ENCODE results near the gene KIAA0753. TPM values are rescaled to one million over a fixed set of nuclear protein-coding genes. Genes with fewer than 3 reads are reported as not detected.

Gene KIAA0753
- total RNA-seq, 1 experiment from 2014 or later, result 6.6 TPM

DNA sequence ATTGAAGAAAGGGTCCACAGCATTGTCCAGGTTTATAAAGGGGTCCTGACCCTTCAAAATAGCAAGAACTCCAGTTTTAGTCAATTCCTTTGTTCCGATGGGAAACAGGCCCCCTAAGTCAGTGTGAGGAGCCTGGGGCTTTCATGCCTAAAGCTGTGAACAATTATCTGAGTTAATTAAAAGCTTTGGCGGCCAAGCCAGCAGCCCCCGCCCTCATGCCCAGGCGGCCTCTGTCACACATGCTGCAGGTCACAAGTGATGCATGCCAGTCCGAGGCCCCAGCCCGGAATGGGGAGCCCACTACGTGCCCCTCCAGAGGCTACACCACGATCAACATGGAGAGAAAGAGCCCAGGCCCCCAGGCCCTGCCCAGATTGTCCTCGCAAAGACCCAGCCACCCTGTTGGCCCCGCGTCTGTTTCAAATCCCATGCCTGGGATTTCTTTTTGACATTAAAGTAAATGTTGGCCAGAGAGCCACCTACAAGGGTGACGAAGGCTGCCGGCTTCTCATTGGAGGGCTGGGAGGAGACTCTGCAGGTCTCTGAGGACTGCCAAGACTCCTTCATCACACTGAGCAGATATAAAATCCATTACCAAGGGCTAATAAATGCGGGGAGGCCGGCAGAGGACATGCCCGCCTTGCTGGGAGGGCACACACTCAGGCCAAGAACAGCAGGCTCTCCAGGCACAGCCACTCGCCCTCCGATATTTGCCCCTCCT lies 69.6 kb downstream of the KIAA0753 start:
- DNase-seq (ENCODE audit: low spot score), result no peak

DNA sequence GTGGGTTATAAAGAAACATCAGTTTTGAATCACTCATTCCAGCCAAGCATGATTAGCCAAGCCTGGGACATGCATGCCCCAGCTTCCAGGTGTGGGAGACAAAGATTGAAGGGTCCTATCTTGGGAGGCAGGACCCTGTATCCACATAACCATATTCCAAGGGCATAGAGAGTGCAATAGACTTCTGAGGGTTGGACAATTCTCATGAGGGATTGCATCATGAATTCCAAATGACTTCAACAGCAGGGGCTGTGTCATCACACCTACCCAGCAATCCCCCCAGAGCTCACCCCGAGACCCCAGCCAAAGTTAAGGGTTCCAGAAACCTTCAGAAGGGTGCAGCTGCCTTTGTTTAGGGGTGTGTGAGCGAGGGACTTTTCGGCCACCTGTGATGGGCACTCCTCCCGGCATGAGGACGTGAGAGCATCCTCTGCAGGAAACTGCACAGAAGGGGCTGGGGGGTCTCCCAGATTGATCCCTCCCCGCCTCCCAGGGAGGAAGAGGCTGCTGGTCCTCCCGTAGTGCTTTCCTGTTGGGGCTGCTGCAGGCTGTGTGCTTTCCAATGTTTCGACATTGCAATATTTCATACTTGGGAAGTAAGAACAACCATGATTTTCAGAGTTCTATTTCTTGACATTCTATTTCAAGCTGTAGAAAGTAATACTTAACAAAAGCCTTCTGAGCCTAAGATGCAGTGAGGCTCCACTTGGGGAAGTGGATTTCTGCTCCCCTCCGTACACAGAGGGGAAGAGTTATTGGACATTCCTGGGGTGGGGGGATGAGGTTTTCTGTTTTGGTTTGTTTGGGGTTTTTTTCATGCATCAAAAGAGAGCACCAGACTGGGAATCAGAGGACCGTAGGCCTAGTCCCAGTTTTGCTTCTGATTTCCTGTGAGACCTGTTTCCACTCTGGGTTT lies 70.9 kb downstream of the KIAA0753 start:
- DNase-seq (ENCODE audit: low spot score), result no peak

DNA sequence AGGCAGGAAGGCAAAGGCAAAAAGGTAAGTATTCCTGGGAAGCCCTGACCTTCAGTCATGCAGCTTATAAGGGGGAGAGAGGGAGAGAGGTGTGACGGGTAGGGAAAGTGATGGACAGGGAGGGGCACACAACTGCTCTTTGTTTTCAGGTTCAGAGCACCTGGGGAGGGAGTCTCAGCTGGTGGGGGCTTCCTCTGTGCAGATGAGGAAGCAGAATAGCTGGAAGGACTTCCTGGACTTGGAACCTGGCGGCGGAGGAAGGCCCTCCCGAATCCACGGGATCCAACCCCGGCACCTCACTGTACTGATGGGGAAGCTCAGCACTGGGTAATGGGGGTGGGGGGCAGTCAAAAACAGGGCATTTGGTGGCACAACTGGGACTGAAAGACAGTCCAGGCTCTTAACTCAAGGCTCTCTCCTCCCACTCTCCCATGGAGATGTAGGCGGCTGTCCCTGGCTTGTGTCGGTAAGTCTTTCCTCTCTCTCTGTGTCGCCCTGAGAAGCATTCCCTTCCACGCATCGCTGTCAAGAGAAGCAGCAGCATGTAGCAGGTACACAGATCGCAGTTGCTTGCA lies 72.2 kb downstream of the KIAA0753 start:
- DNase-seq (ENCODE audit: low spot score), result no peak

DNA sequence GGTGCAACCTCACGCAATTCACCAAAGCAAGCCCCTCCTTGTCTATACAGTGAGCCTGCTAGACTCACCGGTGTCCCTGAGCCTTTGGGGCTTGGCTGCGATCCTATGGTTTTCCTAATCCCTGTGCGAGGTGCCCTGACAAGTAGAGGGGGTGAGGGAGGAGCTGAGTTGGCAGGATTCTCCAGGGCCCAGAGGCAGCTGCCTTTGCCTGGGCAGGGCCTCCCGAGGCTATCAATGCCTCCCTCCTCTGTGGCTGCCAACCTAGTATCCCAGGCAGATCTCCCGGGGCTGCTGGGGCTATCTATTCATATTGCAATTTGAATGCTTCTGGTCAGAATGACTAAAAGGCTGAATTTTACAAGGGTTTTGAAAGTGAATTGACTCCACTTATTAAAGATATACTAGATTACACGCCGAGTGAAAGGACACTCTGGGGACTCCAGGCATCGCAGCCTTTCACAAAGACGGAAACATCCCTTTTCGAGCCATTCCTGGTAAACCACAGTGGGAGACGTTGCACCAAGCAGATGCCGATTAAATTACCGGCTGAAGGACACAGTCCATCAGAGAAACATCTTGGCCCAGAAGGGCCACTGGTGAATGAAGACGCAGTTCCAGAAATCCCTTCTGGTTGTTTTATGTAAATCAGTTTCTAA lies 72.9 kb downstream of the KIAA0753 start:
- no peak for DNase-seq (ENCODE audit: low spot score)

DNA sequence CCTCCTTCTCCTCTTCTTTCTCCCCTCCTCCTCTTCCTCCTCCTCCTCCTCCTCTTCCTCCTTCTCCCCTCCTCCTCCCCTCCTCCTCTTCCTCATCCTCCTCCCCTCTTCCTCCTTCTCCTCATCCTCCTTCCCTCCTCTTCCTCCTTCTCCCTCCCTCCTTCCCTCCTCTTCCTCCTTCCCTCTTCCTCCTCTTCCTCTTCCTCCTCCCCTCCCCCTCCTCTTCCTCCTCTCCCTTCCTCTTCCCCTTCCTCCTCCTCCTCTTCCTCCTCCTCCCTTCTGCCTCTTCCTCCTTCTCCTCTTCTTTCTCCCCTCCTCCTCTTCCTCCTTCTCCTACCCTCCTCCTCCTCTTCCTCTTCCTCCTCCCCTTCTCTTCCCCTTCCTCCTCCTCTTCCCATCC lies 79.1 kb downstream of the KIAA0753 start:
- DNase-seq (ENCODE audit: low spot score), result no peak

DNA sequence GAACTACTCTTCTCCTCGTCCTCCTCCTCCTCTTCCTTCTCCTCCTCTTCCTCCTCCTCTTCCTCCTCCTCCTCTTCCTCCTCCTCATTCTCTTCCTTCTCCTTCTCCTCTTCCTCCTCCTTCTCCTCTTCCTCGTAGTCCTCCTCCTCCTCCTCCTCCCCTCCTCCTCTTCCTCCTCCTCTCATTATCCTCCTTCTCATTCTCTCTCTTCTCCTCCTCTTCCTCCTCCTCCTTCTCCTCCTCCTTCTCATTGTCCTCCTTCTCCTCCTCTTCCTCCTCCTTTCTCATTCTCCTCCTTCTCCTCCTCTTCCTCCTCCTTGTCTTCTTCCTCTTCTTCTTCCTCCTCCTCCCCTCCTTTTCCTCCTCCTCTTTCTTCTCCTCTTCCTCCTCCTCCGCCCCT lies 80.0 kb downstream of the KIAA0753 start:
- no peak for DNase-seq (ENCODE audit: low spot score)

DNA sequence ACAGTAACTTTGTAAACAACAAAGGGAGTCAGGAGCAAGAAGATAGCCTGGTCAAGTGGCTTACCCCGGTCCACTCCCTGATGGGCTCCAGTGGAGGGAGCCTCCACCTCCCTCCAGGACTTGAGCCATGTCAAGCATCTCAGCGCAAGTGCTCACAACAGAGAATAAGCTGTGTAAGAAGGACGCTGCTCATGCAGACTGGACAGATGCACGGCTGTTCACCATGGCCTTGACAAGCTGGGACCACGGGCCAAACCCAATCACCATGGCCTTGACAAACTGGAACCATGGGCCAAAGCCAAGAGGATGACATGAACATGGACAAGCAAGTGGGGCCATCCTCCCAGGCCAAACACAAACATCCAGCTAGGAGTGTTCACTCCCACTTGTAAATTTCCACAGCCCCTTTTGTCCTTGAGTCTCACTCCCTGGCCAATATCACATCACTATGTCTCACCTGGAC lies 80.7 kb downstream of the KIAA0753 start:
- DNase-seq (ENCODE audit: low spot score), result no peak

DNA sequence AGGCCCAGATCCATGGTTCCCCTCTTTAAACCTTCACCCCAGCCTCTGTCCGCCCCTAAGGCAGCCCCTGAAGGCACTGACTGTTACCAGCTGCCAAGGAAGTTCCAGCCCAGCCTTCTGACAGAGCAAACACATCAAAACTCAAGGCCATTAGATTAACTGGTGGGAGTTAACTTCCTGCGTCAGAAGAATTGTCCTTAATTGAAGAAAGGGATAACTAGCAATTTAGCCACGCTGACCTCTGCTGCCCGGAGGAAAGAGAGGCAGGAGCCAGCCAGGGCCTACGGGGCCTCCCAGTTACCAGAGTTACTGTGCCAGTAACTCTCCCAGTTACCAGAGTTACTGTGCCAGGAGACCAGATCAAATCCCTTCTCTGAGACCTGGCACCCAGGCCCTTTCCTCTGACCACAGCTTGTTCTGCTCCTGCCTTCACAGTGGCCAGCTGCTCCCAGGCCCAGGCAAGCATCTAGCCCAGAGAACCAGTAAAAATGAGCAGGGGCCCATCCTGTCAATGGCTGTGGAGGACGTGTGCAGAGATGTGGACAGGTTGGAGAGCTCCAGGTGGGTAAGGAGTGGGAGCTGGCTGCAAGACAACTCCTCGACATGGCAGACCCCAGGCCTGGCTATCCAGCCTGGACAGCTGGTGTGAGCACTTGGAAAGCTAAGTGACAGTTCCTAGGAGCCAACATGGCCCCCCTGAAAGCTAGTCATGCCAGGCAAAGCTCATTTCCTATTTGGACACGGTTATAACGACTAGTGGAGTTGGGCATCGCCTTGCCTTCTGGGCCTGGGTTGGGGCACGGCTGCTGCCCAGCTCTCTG lies 81.4 kb downstream of the KIAA0753 start:
- DNase-seq (ENCODE audit: low spot score), result no peak

DNA sequence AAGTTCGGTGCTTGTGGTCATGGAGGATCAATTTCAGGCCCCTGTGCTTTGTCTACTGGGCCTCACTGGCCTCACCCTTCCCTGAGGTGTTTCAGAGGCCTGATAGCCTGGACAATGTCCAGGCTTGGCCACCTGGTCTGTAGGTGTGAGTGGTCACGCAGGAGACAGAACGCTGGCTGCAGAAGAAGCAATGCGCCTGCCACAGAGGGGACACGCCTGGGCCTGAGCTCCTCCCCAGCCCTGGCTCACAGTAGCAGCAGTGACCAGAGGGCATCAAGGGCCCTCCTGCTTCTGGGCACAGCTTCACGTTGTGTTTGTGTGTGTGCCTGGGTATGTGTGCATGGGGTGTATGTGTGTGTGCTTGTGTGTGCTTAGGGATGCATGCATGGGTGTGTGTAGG lies 82.2 kb downstream of the KIAA0753 start:
- no peak for DNase-seq (ENCODE audit: low spot score)

DNA sequence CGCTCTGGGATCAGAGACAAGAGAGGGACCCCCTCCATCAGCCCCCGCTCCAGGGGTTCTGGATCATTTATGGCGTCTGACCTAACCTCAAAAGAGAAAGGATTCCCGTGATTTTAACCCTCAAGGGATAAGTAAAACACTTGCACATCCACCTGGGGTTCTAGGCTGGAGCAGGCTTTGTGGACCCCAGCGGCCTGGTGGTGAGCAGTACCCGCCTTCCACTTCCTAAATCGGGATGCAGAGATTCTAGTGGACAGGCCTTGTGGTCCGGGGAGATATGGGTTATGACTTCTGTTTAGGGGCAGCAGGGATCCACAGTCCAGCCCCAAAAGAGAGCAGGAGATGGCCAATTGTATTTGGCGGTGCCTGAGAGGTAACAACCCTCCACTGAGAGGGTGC lies 83.5 kb downstream of the KIAA0753 start:
- no peak for DNase-seq (ENCODE audit: low spot score)

DNA sequence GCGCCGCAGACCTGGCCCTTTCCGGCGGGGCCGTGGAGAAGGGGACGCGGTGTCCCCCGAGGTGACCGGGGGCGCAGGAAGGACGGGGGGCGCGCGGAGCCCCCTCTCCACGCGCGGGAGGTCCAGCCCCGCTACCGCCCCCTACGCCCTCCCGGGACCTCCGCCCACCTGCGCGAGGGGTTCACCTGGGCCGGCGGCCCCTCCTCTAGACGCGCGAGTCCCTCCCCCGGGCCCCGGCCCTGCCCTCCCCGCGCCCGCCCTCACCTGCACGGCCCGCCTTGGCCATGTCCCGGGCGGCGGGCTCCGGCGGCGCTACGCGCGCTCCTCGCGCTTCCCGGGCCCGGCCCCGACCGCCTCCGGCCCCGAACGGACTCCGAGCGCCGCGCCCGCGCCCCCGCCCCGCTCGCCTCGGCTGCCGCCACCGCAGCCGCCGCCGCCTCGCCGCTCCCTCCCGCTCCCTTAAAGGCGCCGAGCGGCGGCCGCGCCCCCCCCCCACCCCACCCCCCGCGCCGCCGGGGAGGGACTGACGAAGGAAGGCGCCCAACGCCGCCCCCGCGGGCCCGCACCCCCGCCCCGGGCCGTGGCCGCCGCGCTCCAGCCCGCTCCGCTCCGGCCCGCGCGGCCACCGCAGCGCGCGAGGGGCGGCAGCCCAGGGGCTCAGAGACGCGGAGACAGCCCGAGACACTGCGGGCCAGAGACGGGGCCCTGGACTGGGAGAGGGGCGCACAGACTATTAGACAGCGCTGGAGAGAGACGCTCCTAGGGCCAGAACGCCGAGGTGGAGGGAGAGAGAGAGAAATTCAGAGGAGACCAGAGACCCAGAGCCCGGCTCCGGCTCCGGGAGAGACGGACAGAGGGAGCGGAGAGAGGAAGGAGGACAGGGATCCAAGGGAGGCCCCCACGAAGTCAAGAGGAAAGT lies 84.1 kb downstream of the KIAA0753 start, which contains the start of gene PITPNM3:
Gene PITPNM3 (minus strand): TSS at position 435 of the 919 bp plus-strand sequence. CDS start 149 bp downstream, at position 286.
- no peak for DNase-seq (ENCODE audit: low spot score)

DNA sequence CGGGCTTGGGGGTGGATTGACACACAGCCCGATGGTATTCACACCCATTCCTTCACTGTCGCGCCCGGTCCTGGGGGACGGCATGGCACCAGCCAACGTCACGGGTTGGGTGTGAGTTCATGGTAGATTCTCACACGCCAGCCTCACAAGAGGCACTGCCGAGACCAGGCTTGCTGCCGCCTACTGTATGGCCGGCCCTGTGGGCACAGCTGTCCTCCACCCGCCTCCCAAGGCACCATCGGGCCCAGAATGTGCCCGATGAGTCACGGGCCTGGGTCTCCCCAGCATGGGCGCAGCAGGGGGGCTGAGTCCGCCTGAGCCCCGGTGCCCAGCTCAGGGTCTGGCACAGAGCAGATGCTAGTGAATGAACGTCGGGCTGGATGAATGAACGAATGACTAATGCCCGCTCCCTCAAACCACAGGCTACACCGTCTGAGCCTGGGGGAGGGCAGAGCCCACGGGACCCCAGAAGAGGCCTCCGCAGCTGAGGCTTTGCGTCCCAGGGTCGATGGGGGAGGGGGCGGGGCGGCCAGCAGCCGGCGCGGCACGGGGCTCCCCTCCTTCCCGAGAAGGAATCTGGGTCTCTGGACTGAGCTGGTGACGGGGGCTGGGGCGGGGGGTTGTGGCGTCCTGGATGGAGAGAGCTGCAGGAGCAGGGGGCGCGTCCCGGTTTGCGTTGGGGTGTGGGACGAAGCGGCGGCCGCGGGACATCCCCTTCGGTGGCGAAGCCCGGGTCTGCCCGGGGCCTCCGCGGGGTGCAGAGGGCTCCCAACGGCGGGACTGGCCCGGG lies 85.0 kb downstream of the KIAA0753 start:
- no peak for DNase-seq (ENCODE audit: low spot score)

DNA sequence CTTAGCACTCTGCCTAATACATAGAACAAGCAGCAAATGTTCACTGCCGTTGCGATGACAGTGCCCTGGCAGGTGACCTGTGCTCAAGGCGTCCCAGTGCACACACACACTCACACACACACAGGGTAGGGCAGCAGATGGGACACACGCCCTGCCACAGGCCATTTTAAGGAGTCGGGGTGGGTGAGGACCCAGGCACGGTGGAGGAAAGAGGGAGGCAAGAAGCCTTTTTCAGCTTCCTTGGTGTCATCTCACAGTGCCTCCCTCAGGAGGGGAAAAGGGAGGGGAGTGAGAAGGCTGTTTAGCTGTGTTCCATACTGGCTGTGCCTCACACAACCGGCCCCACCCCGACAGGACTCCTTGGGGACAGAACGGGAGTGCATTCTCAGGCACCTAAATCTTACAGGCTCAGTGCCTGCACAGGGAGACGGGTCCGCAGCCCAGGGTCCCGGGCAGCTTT lies 85.6 kb downstream of the KIAA0753 start:
- DNase-seq (ENCODE audit: low spot score), result no peak

DNA sequence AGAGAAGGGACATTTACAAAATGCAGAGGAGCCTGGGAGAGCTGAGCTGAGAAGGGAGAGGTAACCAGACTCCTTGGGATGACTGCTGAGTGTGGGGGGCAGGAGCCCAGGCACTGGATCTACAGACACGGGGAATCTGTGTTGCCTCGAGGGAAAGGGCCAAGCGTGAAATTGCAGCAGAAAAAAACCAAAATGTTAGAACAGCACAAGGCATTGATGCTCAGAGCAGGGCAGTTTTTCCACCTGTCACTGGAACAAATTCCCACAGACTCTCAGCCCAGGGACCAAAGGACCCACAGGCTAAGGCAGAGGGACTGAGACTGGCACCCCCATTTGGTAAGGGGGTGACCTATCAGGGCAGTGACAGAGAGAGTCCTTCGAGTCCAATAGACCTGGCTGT lies 86.2 kb downstream of the KIAA0753 start:
- no peak for DNase-seq (ENCODE audit: low spot score)

DNA sequence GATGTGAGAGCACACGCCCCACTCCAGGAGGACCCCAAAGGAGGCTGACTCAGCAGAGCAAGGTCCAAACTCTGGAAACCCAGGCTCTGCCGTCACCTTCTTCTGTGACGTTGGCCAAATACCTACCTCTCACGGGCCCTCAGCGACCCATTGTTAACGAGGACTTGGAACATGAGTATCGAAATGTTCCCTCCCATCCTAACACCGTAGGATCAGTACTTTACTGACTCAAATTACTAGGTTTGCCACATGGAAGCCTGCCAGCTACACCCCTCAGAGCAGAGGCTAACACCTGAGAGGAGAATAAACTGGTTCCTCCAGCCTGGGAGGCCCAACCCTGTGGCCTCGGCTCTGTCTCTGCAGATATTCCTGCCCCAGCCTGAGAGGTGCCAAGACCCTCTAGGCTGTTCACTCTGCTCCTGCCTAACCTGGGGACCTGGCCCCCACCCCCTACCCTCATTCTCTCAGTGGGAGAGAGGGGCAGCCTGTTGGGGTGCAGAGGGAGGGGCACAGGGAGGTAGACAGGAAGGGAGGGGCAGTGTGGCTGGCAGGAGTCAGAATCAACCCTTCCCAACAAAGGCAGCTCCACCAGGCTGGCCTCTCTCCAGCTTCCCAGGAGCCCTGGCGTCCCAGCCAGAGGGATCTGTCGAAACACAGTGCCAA lies 88.5 kb downstream of the KIAA0753 start:
- no peak for DNase-seq (ENCODE audit: low spot score)

DNA sequence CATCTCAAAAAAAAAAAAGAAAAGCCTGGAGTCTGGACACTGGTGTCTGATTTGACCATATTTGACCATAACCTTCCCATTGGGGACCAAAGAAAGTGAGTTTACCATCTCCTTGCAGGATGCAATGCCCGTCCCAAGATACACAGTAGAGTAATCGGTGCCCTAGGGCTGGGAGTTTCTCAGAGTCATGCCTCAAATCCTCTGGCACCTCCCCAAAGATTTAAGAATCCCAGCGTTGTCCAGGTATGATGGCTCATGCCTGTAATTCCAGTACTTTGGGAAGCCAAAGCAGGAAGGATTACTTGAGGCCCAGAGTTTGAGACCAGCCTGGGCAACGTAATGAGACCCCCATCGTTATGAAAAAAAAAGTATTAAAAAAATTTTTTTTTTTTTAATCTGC lies 89.2 kb downstream of the KIAA0753 start:
- DNase-seq (ENCODE audit: low spot score), result no peak

DNA sequence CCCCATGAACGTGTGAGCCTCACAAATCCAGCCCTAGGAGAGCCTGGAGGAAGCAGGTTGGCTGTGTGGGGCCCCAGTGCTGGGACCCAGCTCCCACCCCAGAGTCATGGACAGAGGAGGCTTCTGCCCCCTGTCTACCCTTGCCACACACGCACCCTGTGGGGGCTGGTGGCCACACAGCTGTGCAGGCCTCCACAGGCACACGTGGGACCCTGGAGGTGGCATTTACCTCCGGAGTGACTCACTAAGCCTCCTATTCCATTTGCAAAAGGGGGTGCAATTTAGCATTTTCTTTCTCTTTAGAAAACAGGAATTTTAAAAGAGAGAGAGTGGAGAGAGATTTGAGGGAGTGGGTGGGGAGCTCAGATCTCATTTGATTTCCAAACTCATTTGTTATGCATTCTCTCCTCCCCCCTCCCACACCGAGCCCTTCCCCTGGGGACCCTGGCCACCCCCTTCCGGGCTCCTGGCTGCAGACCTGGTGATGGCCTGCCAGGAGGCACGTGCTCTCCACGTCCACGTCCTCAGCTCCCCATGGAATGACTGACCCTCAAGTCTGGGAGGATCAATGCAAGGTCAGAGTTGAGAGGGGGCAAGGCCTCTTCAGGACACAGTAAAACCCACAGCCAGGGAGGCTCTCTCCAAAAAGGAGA lies 91.0 kb downstream of the KIAA0753 start:
- no peak for DNase-seq (ENCODE audit: low spot score)

All from H4 (cell line).